NCI-H128 (cell line): ENCODE results near the gene WWOX.

ENCODE experiments used
- DNase-seq: peaks from one replicate; lab custom pipeline; 2025; ENCODE audit not compliant: unreplicated experiment; lab: John Stamatoyannopoulos, UW

Gene WWOX

DNA sequence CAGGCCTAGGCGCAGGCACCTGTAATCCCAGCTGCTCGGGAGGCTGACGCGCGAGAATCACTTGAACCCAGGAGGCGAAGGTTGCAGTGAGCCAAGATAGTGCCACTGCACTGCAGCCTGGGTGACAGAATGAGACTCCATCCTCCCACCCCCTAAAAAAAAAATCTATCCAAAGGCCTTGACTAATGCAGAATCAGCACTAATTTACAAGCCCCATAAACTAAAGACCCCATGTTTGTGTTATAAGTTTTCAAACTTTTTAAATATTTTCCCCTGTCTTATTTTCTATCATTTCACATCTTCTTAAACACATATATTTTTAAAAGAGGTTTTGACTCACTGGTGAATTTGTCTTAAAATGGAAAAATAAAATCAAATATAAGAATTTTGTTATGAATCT, 713.1 kb downstream of the WWOX start:
- DNase-seq = no peak

DNA sequence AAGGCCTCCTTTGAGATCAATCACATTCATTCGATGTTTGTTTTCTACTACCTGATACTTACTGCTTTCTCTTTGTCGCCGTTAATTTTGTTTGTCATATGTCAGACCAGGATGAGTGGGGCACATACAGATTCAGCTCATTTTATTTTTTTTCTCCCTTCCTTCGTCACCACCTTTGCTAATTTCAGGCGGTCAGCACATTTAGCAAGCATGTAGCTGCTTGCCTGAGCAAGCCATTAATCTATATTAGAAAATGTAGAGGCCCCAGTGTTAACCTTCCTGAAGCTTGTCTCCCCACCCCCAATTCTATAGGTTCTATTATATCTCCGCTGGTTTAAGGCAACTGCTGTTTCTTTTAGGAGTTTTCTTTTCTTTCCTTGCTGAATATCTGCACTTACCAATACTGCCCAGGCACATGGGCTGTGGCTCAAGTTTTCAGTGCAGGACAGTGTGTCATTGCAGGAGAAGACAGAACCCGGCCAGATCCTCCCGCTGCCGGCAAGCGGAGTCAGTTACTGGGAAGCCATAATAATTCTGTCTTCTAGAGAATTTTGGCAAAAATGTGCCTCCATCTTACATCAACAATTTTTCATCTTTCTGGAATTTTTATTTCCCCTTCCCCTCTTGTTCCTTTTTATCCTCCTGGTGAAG, 714.3 kb downstream of the WWOX start:
- DNase-seq = no peak

DNA sequence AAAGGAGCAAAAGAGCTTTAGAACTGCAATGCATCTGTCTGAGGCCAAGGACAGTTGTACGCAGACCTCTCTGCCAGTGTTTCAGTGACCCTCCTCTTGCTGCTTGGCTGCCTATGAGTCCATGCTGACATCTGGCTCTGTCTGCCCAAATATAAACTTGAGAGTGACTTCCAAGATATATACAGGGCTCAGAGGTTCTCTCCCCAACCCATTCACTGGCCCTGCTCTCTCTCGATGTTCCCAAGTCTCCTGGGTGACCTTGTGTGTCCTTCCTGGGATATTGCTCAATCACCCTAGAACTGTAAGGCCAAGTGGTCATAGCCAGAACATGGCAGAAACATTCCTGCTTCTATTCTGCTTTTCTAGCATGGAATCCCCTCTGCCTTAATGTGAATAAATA, 716.3 kb downstream of the WWOX start:
- DNase-seq = no peak

DNA sequence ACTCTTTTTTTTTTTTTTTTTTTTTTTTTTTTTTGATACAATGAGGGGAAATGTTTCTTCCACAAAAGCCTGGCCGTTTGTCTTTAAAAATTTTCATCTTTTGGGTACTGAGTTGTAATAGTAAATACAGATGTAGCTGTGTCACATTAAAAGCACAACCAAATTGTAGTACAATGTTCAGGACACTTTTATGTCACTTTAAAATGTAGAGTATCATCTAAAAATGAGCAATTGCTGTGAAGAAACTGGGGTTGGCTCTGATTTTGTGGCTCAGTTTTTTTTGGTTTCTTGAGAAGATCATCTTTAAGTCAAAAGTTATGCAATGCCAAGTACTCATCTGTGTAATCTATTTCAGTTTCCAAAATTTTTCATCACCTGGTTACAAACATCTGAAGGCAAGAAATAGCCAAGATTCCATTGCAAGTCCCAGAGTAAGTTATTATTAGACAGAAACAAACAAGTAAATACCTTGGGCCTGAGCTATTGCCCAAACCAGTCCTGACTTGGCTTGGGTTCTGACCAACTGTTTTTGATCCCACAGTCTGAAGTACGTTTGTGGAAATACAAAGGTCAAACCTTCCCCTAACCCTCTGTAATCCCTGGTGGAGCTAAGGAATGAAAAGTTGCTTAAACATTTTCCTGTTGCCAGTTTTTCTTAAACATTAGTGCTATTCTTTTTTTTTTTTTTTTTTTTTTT, 717.2 kb downstream of the WWOX start:
- DNase-seq = no peak

DNA sequence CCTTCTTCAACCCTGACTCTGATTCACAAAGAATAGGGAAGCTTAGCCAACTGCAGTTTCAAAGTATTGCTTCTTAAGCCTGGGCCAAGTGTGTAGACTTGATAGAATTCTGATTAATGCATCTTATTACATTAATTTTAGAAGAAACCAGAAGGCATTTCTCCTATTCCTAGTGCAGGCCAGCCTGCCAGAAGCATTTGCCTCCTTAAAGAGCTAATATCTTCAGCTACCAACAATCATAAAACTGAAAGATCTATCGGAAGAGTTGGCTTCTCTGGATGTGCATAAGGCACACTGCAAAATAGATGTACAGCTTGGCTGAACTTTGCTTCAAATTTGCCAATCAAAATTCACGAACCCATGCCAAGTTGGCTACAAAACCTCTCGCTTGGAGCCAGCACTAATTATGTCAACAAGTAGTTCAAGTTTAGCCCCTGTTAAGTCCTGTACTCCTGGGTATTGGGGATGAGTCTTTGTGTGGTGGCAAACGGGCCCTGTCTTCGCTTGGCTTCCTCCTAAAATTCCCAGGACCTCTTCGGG, 717.8 kb downstream of the WWOX start:
- DNase-seq = no peak

DNA sequence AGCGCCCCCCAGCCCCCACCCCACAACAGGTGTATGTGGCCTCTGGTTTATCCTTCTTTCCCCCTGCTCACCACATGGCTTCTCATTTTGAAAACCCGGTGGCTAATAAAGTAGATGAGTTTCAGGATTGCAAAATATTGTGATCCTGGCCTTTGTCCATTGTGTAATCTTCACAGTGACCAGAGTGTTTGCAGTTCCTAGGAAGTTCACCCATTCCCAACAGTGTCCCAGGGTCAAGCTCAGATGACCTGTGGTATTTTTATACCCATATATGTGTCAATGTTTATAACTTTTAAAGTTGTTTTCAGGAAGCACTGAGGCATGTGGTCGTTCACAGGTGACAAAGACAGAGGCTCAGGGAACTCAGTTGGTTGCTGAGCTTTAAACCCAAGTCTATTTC, 721.9 kb downstream of the WWOX start:
- DNase-seq = no peak

DNA sequence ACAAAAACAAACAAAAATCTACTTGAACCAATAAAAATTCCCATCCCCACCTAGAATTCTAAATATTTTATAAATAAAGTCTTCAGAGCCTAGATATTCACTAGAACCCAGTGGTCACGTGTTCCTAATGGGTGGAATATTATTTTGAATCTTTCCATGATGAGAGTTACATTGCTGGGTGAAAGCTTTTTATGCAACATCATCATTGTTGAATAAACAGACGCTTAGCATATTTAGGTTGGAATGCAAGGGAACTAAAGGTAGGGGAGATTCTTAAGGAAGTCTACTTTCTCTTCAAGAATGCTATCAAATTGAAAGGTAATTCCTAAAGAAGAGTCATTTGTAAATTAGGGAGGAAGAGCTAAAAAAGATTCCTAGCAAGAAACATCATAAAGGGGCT, 723.1 kb downstream of the WWOX start:
- no peak for DNase-seq

DNA sequence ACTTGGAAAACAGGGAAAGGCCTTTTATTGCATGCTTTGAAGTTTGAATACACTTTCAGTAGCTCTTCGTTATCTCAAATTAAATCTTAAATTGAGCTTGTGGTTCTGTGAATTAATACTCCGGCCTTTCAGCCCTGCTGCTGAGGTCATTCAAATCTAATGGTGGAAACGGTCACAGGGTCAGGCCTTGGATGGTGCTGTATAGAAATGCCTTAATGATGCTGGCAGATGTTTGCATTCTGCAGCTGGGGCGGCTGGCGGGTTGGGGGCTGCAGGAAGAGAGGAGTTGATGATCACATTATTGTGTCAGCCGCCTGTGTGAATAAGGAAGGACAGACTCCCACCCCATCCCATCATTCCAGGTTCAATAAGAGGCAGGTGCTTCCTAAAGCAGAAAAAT, 723.6 kb downstream of the WWOX start:
- DNase-seq = no peak

DNA sequence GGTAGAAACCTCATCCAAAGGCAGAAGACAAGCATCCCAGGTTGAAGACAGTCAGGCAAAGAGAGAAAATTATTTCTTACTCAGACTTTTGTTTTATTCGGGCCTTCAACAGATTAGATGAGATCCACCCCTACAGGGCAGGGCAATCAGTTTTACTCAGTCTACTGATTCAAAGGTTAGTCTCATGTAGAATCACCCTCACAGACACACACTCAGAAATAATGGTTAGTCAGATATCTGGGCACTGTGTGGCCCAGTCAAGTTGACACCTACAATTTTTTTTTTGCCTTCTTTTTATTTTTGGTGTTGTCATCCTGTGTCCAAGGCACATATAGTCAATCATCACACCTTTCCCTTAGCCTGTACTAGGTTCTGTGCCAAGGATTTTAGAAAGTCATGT, 729.8 kb downstream of the WWOX start:
- no peak for DNase-seq

DNA sequence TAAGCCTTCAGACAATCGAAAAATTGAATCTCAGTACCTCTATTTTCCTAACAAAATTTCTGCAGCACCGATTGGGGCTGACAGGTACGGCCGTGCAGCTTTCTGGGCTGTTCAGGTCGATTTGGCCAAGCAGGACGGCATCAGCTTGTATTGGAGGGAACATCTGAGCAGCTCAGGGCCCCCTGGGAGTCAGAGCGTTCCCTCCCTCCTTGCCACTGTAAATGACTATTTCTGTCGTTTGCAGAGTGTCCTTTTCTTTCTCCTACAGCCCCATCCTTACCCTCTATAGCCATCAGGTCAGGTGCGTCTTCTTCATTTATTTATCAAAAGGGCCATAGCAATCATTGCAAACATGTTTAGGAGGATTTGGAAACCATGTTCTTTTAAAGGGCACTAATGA, 731.1 kb downstream of the WWOX start:
- DNase-seq = no peak

DNA sequence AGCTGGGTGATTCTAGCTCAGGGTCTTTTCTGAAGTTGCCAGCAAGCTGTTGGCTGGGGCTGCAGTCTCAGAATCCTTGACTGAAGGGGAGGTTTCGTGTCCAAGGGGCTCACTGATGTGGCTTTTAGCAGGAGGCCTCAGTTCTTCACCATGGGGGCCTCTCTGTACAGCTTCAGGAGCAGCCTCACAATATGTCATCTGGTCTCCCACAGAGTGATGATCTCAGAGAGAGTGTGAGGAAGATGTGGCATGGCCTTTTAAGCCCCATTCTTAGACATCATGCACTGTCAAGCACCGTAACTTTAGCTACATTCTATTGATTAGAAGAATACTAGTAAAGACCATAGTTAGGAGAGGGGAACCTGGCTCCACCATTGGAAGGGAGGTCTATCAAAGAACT, 732.6 kb downstream of the WWOX start:
- no peak for DNase-seq

DNA sequence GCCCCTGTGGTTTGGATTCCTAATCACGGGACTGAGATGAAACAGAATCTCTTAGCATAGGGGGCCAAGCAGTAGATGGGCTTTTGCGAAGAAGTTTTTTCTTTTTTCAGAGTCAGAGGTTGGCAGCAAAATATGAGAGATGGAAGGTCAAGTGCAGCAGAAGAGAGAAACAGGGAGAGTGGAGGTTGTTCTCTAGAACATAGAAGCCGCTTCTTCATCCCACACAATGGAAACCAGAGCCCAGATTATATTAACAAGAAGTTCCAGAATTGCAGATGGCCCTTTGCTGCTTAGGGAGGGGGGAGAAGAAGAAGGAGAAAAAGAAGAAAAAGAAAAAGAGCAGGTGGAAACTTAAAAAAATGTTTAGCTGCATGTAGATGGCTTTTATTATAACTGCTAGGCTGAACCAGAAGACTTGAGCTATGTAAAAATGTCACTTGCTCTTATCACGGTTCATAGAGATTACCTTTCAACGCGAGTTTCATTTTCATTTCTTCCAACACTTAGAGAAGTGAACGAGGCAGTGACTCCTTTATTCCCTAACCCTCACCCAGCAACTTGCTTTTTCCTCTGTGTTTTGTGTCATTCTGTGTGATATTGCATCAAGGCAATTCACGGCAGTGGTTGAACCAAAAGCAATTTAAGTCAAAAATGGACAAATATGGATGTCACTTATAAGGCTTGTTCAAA, 737.5 kb downstream of the WWOX start:
- DNase-seq = no peak

DNA sequence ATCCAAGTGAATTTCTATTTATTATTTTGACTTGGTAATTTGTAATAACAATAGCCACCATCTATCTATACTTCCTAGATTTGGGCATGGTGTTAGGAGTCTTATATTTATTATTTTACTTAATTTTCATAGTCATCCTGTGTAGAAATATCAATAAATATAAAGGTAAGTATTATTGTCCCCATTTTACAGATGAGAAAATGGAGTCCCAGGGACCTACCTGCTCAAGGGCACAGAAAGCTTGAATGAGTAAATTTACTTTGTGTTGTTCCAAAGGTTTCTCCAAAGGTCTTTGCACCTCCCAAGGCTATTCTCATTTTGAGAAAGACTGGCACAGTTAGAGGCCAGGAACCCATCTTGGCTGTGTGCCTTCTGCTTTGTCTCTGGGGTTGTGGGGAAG, 738.3 kb downstream of the WWOX start:
- DNase-seq = no peak

DNA sequence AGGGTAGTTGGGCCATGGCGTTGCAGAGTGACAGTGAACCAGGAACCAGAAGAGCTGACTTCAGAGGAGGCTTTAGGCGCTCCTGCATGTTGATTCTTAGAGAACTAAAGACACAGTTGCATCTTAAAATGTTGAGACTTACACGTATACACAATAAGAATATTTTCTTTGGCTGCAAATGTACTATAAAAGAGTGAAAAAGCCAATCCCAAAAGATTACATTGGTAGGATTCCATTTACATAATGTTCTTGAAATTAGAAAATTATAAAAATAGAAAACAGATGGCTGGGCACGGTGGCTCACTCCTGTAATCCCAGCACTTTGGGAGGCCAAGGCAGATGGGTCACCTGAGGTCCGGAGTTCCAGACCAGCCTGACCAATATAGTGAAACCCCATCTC, 738.8 kb downstream of the WWOX start:
- DNase-seq = no peak

DNA sequence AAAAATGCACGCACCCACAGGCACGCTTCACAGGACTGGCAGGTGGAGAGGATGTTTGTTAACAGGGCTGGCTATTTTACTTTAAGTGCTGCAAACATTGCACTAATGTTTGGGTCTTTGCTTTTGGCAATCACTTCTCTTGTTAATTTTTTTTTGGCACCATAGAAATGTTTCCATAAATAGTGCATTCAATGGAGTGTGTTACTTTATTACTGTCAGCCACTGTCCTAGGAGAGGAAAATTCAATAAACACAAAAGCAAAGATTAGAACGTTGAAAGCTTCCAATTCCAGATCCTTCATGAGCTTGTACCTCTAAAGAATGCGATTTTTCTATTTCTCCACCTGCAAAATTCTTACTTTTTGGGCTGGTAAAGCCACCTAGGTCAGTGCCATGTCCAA, 743.5 kb downstream of the WWOX start:
- no peak for DNase-seq

DNA sequence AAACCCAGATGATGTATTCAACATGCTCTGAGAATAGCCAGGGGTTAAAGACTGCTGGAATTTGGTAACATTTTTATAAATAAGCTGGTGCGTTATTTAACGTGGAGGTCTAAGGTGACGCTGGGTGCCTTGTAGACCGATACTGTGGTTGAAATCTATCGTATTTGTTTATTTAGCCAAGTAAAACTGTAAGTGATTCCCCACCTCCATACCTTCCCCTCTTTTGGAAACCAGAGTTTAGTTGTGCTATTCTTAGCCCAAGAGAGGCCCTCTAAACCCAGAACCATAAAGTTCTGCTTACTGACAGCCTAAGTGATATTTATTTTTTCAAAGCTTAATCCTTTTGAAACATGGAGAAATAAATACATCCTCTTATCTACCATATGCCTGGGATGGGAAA, 744.5 kb downstream of the WWOX start:
- DNase-seq = no peak

DNA sequence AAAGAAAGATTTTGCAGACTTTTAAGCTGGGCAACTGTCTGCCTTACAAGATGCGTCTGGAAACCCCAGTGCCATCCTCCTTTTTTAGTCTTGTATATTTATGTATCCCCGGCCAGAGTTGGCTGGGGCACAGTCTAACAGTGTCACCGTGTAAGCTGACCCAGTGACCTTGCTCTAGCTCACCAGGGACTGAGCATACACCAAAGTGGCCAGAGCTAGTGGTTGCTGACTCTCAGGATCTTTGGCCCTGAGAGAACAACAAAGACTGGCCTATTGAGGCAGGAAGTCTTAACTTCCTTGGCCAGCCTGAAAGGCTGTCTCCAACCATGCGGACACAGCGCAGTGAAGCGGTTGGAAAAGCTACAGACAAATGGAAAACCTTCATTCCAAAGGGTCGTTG, 745.2 kb downstream of the WWOX start:
- DNase-seq = no peak

DNA sequence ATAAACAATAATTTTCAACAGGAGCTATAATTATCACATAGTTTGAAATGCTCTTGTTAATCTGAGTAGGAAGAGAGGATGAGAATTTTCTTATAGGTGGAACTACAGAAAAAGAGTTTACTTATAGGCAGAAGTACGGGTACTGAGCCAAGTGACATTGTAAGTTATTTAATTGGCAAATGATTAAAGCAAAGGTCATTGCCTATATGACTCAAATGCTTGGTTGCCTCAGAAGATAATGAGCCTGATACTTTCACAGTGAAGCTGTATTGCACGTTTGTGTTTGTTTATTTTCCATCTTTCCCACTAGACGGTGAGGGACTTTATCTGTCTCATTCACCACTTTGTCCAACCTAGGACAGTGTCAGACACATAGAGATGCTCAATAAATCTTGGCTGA, 751.8 kb downstream of the WWOX start:
- no peak for DNase-seq

DNA sequence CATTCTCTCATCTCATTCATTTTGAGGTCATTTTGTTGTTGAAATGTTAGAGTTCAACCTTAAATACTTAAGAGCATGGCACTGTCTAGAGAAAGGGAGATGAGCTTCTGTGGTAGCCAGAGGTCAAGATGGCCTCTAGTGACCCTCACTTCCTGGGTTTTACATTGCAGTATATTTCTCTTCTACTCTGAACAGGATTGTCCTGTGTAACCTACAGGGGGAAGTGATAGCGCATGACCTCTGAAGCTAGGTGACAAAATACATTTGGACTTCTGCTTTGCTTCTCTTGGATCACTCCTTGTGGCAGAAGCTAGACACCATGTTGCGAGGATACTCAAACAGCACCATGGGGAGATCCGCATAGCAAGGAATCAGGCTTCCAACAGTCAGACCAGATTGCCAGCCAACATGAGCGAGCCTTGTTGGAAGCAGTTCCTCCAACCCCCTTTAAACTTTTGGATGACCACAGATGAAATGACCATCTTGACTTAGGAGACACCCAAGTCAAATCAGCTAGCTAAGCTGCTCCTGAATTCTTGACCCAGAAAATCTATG, 752.7 kb downstream of the WWOX start:
- no peak for DNase-seq

DNA sequence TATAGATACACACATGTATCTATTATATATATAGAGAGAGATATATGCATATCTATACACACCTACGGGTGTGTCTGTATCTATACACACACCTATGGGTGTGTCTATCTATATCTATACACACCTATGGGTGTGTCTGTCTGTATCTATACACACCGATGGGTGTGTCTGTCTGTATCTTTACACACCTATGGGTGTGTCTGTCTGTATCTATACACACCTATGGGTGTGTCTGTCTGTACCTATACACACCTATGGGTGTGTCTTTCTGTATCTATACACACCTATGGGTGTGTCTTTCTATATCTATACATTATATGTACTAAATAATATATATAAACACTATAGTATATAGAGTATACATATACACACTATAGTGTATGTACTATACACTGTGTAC, 762.6 kb downstream of the WWOX start:
- DNase-seq = no peak

DNA sequence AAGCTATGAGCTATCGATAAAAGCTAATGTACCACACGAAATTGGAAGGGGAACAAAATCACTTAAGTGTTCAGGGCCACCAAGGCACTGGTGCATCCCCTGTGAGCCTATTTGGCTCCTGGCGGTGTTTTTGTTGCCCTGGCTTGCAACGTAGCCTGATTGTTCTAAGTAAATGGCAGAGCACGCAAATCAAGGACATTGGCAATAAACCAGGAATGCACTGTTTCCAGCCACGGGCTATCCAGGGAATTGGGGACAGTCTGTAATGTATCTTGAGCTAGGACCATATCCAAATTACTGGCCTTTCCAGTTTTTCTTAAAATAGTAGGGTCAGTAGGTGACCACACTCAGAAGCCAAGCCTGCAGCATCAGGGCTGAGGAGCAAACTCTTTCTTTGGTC, 767.1 kb downstream of the WWOX start:
- DNase-seq = no peak

DNA sequence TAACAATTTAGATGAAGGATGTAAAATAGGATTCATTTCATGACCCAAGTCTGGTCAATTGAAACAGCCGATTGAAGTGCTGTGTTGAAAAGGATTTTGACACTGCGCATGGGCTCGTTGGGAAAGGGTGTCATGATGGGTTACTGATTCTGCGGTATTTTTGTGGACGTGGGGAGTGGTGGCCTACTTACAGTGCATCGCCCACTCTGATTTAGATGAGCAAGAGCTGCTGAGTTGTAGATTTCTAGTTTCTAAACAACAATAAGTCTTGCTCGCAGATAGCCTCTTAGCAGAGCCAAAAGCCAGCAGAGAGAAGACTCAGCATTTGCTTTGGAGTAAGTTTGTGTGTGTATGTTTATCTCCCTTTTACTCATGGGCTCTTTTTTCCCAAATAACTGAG, 770.0 kb downstream of the WWOX start:
- DNase-seq = no peak
